ENCODE measurements around the gene PRKCA. TPM values are rescaled to one million over a fixed set of nuclear protein-coding genes. Genes with fewer than 3 reads are reported as not detected.

The PRKCA gene
- total RNA-seq, 4 donors from 2014 or later: 26.0 to 89.0 (median 32.8) TPM

GRCh38 chr17:66437476-66438026 is 135.1 kb downstream of the PRKCA start:
- no peak for ATAC-seq
- Histone ChIP-seq H3K27ac (peak overlapping the region in 1 of 4 donors; percentile 32), H3K36me3 (no peaks in the 10 kb centered on the region), H3K4me1 (peaks cover 0 to 41% (median 10%) of the 10 kb centered on the region in 3 donors), H3K27me3 (no peaks in the 10 kb centered on the region), H3K9me3 (no peaks in the 10 kb centered on the region), H3K4me3 (no peak overlapping the region)
- WGBS, 2 donors (ENCODE audit: low coverage in 1 of 2): 51 to 53% methylated on average over 3 to 5 of the region's 5 CpGs
- TF ChIP-seq POLR2AphosphoS5 (IDR thresholded peaks at IDR 0.05) (no peak), POLR2A (IDR thresholded peaks at IDR 0.05) (no peak), EP300 (IDR thresholded peaks at IDR 0.05) (no peak), CTCF (IDR thresholded peaks at IDR 0.05) (no peak)

- no peak for ATAC-seq
- Histone ChIP-seq H3K27me3 (no peaks in the 10 kb centered on the region), H3K4me3 (no peak overlapping the region), H3K36me3 (no peaks in the 10 kb centered on the region), H3K9me3 (no peaks in the 10 kb centered on the region), H3K4me1 (peaks cover 0 to 40% (median 8%) of the 10 kb centered on the region in 3 donors), H3K27ac (no peak overlapping the region)
- no peak for TF ChIP-seq POLR2A (IDR thresholded peaks at IDR 0.05)
- no peak for TF ChIP-seq EP300 (IDR thresholded peaks at IDR 0.05)
- no peak for TF ChIP-seq CTCF (IDR thresholded peaks at IDR 0.05)
- TF ChIP-seq POLR2AphosphoS5 (IDR thresholded peaks at IDR 0.05): no peak
- 56 to 80% methylated on average over 4 to 5 of the region's 7 CpGs for WGBS, 2 donors (ENCODE audit: low coverage in 1 of 2)
Observed at GRCh38 chr17:66438101-66438500, 135.7 kb downstream of the PRKCA start.

- peak overlapping the region in 1 of 4 donors; percentile 30 for H3K27ac ChIP-seq
Observed at GRCh38 chr17:66441101-66441661, 138.8 kb downstream of the PRKCA start.

GRCh38 chr17:66443166-66443565 is 140.8 kb downstream of the PRKCA start:
- TF ChIP-seq EP300 (IDR thresholded peaks at IDR 0.05) (no peak), POLR2AphosphoS5 (IDR thresholded peaks at IDR 0.05) (no peak), CTCF (IDR thresholded peaks at IDR 0.05) (no peak), POLR2A (IDR thresholded peaks at IDR 0.05) (no peak)
- Histone ChIP-seq H3K27ac (no peak overlapping the region), H3K4me1 (peaks cover 0 to 21% (median 0%) of the 10 kb centered on the region in 3 donors), H3K27me3 (no peaks in the 10 kb centered on the region), H3K9me3 (no peaks in the 10 kb centered on the region), H3K36me3 (no peaks in the 10 kb centered on the region), H3K4me3 (no peak overlapping the region)
- 32 to 42% methylated on average over 2 of the region's 2 CpGs for WGBS, 2 donors (ENCODE audit: low coverage in 1 of 2)
- no peak for ATAC-seq

More at GRCh38 chr17:66441101-66441661, 138.8 kb downstream of the PRKCA start:
- Histone ChIP-seq H3K36me3 (no peaks in the 10 kb centered on the region), H3K9me3 (no peaks in the 10 kb centered on the region), H3K4me1 (peaks cover 0 to 38% (median 3%) of the 10 kb centered on the region in 3 donors), H3K4me3 (peak overlapping the region in 1 of 2 donors; percentile 27), H3K27me3 (no peaks in the 10 kb centered on the region)
- TF ChIP-seq EP300 (IDR thresholded peaks at IDR 0.05): no peak
- ATAC-seq: no peak
- WGBS, 2 donors (ENCODE audit: low coverage in 1 of 2): 15 to 57% methylated on average over 2 to 8 of the region's 11 CpGs

GRCh38 chr17:66443606-66444005 is 141.2 kb downstream of the PRKCA start:
- H3K4me3 ChIP-seq: no peak overlapping the region
- ATAC-seq: no peak
- no peaks in the 10 kb centered on the region for H3K36me3 ChIP-seq
- no peaks in the 10 kb centered on the region for H3K9me3 ChIP-seq
- H3K4me1 ChIP-seq: peaks cover 0 to 20% (median 0%) of the 10 kb centered on the region in 3 donors
- no peaks in the 10 kb centered on the region for H3K27me3 ChIP-seq
- TF ChIP-seq EP300 (IDR thresholded peaks at IDR 0.05) (no peak), POLR2A (IDR thresholded peaks at IDR 0.05) (no peak), POLR2AphosphoS5 (IDR thresholded peaks at IDR 0.05) (no peak), CTCF (IDR thresholded peaks at IDR 0.05) (no peak)
- H3K27ac ChIP-seq: no peak overlapping the region
- WGBS, 2 donors (ENCODE audit: low coverage in 1 of 2): 71% methylated on average over 9 of the region's 9 CpGs; no CpG with 5 or more reads in 1 of the 2 donors

All from gastroesophageal sphincter (tissue), 4 donors.